CD14-positive monocyte (primary cell): ENCODE results near the gene KIAA1328. TPM values are rescaled to one million over a fixed set of nuclear protein-coding genes. Genes with fewer than 3 reads are reported as not detected.

Experiments used
- DNase-seq, 3 donors: peaks; one replicate each; pipeline ENCODE4 v3.0.0-alpha.2; 2011 to 2022
- H2AFZ ChIP-seq: 2 replicates; pipeline ENCODE4 v1.6.0; 2012; ENCODE audit warnings: mild to moderate bottlenecking, low read depth, low read length, inconsistent platforms; ENCODE audit not compliant: insufficient read depth, poor library complexity, severe bottlenecking
- H3K27ac ChIP-seq, 2 donors: 1 replicate in 1 of 2; 2 replicates in 1 of 2; pipeline ENCODE4 v1.5.1; 2012 to 2013; ENCODE audit warnings: low read length in 2 of 2, control low read depth in 1 of 2, inconsistent platforms in 1 of 2, low read depth in 1 of 2, mild to moderate bottlenecking in 1 of 2
- H3K27me3 ChIP-seq, 2 donors: one replicate each; pipeline versions ENCODE4 v1.6.0 to v1.6.1; 2011 to 2013; ENCODE audit warnings: low read length in 2 of 2; ENCODE audit not compliant: control insufficient read depth in 2 of 2, insufficient read depth in 2 of 2
- H3K36me3 ChIP-seq, 2 donors: replicated peaks in 1 of 2; 1 replicate in 1 of 2; 2 replicates in 1 of 2; pipeline versions ENCODE4 v1.5.1 to v1.6.1; 2012 to 2013; ENCODE audit warnings: low read length in 2 of 2, control low read depth in 1 of 2, inconsistent platforms in 1 of 2, mild to moderate bottlenecking in 1 of 2; ENCODE audit not compliant: insufficient read depth in 2 of 2, control insufficient read depth in 1 of 2
- H3K4me1 ChIP-seq, 2 donors: 1 replicate in 1 of 2; 2 replicates in 1 of 2; pipeline versions ENCODE4 v1.5.1 to v1.6.1; 2012 to 2013; ENCODE audit warnings: low read length in 2 of 2, control low read depth in 1 of 2, inconsistent platforms in 1 of 2, mild to moderate bottlenecking in 1 of 2, moderate library complexity in 1 of 2; ENCODE audit not compliant: insufficient read depth in 2 of 2, control insufficient read depth in 1 of 2
- H3K4me2 ChIP-seq: replicated peaks from 2 replicates; pipeline ENCODE3; 2012; ENCODE audit warnings: low read length, moderate library complexity, mild to moderate bottlenecking; ENCODE audit not compliant: poor library complexity, severe bottlenecking; ENCODE audit errors: extremely low read depth
- H3K4me3 ChIP-seq, 3 experiments: fragments of 200-600 bp in 1 of 3; sonication (generic) in 1 of 3; replicated peaks in 1 of 3; 1 replicate in 2 of 3; 2 replicates in 1 of 3; pipeline ENCODE4 v1.5.1; 2011 to 2013; ENCODE audit warnings: low read length in 3 of 3, mild to moderate bottlenecking in 3 of 3, control low read depth in 2 of 3, low read depth in 2 of 3, inconsistent platforms in 1 of 3, moderate library complexity in 1 of 3
- H3K79me2 ChIP-seq: 2 replicates; pipeline ENCODE4 v1.6.0; 2012; ENCODE audit warnings: mild to moderate bottlenecking, control low read depth, inconsistent platforms, low read length, moderate library complexity; ENCODE audit not compliant: insufficient read depth
- H3K9ac ChIP-seq: 2 replicates; pipeline ENCODE4 v1.6.0; 2017; ENCODE audit warnings: low read length, mild to moderate bottlenecking; ENCODE audit not compliant: insufficient read depth, poor library complexity, severe bottlenecking
- H3K9me3 ChIP-seq, 2 donors: replicated peaks in 1 of 2; 1 replicate in 1 of 2; 2 replicates in 1 of 2; pipeline versions ENCODE4 v1.5.1 to v1.6.1; 2012 to 2013; ENCODE audit warnings: low read length in 2 of 2, control low read depth in 1 of 2; ENCODE audit not compliant: control insufficient read depth in 1 of 2, insufficient read depth in 1 of 2
- H4K20me1 ChIP-seq: 2 replicates; pipeline ENCODE4 v1.6.0; 2012; ENCODE audit warnings: mild to moderate bottlenecking, low read length, control low read depth, moderate library complexity; ENCODE audit not compliant: insufficient read depth
- H3K27ac Mint-ChIP-seq, 7 donors: one replicate each; pipeline ENCODE4 v1.8.0; 2020; ENCODE audit warnings: mild to moderate bottlenecking in 7 of 7, mixed read lengths in 7 of 7, moderate library complexity in 6 of 7, inconsistent platforms in 2 of 7
- H3K27me3 Mint-ChIP-seq, 3 donors: one replicate each; pipeline ENCODE4 v1.8.0; 2021 to 2022; ENCODE audit warnings: low read depth in 3 of 3, mild to moderate bottlenecking in 3 of 3, mixed read lengths in 3 of 3, moderate library complexity in 3 of 3, inconsistent platforms in 1 of 3
- H3K36me3 Mint-ChIP-seq, 2 donors: one replicate each; pipeline ENCODE4 v1.8.0; 2020; ENCODE audit warnings: mixed read lengths in 2 of 2, inconsistent platforms in 1 of 2, mild to moderate bottlenecking in 1 of 2
- H3K4me1 Mint-ChIP-seq: one replicate; pipeline ENCODE4 v1.8.0; 2020; ENCODE audit warnings: mild to moderate bottlenecking, mixed read lengths
- H3K4me3 Mint-ChIP-seq, 2 donors: one replicate each; pipeline ENCODE4 v1.8.0; 2020; ENCODE audit warnings: mild to moderate bottlenecking in 2 of 2, mixed read lengths in 2 of 2, moderate library complexity in 1 of 2
- H3K9me3 Mint-ChIP-seq, 7 donors: one replicate each; pipeline ENCODE4 v1.8.0; 2020 to 2022; ENCODE audit warnings: mixed read lengths in 7 of 7, mild to moderate bottlenecking in 6 of 7, moderate library complexity in 6 of 7, inconsistent platforms in 2 of 7
- CTCF ChIP-seq: fragments of 200-600 bp; IDR thresholded peaks from one replicate; pipeline ENCODE4 v1.8.0; 2022; ENCODE audit warnings: antibody characterized with exemption, mild to moderate bottlenecking
- WGBS: methylation state at CpG from one replicate; pipeline ENCODE4 v1.1.5; 2013; ENCODE audit warnings: missing lambda C conversion rate; ENCODE audit not compliant: insufficient coverage; 5-methylcytosine and 5-hydroxymethylcytosine counted together
- intact Hi-C, 2 donors: fragments of 100-400 bp; cut with micrococcal nuclease; formaldehyde crosslinking; loops; one replicate each; pipeline versions ENCODE4 v1.15.0 to v1.15.1; 2023
- polyA plus RNA-seq, 3 donors: library from polyadenylated mRNA; depleted of rRNA in 1 of 3; unstranded in 2 of 3; stranded (reverse) in 1 of 3; fragments of 300-500 nt in 2 of 3; fragments of >200 nt in 1 of 3; fragmentation: Illumina TruSeq in 2 of 3; gene quantifications; 1 replicate in 2 of 3; 2 replicates in 1 of 3; pipeline ENCODE4 v1.2.3, GENCODE V29; 2012 to 2021

KIAA1328 gene
- polyA plus RNA-seq, 3 donors: 3.7 to 3.9 (median 3.8) TPM

- no peak for TF ChIP-seq CTCF
- peaks cover 63 to 97% of the 10 kb centered on the region in 2 donors for H3K36me3 ChIP-seq
- Mint-ChIP-seq H3K27ac (peak overlapping the region in 1 of 7 donors; percentile 12), H3K4me1 (no peaks in the 10 kb centered on the region), H3K36me3 (peaks cover 76 to 91% of the 10 kb centered on the region in 2 donors), H3K27me3 (no peaks in the 10 kb centered on the region), H3K9me3 (peaks cover 0 to under 1% (median 0%) of the 10 kb centered on the region in 7 donors), H3K4me3 (no peak overlapping the region)
- H3K79me2 ChIP-seq: no peaks in the 10 kb centered on the region
- H3K27ac ChIP-seq: no peak overlapping the region
- H3K9me3 ChIP-seq: no peaks in the 10 kb centered on the region
- H3K4me2 ChIP-seq: no peak overlapping the region
- WGBS: 80% methylated on average over 1 of the region's 3 CpGs
- DNase-seq: no peak
- no peaks in the 10 kb centered on the region for H4K20me1 ChIP-seq
- H3K4me3 ChIP-seq: no peak overlapping the region
- H2AFZ ChIP-seq: no peak overlapping the region
- H3K4me1 ChIP-seq: no peaks in the 10 kb centered on the region
- intact Hi-C loops: no loop called here
- no peak overlapping the region for H3K9ac ChIP-seq
- no peaks in the 10 kb centered on the region for H3K27me3 ChIP-seq
These were observed 30.0 kb upstream of the KIAA1328 start for GRCh38 chr18:36798738-36799473.

- intact Hi-C loops: no loop called here
- H3K4me1 ChIP-seq: no peaks in the 10 kb centered on the region
- no peaks in the 10 kb centered on the region for H3K27me3 ChIP-seq
- TF ChIP-seq CTCF: no peak
- Mint-ChIP-seq H3K4me1 (no peaks in the 10 kb centered on the region), H3K27me3 (peaks cover 0 to 2% (median 0%) of the 10 kb centered on the region in 3 donors), H3K36me3 (peaks cover 61 to 75% of the 10 kb centered on the region in 2 donors), H3K4me3 (no peak overlapping the region), H3K9me3 (peaks cover 0 to 4% (median 0%) of the 10 kb centered on the region in 7 donors), H3K27ac (no peak overlapping the region)
- no CpG with 5 or more reads among the region's 2 CpGs for WGBS
- H3K79me2 ChIP-seq: no peaks in the 10 kb centered on the region
- no peak overlapping the region for H3K9ac ChIP-seq
- no peak overlapping the region for H3K27ac ChIP-seq
- DNase-seq: no peak
- no peak overlapping the region for H2AFZ ChIP-seq
- H3K36me3 ChIP-seq: peaks cover 49 to 77% of the 10 kb centered on the region in 2 donors
- no peak overlapping the region for H3K4me2 ChIP-seq
- H4K20me1 ChIP-seq: no peaks in the 10 kb centered on the region
- no peaks in the 10 kb centered on the region for H3K9me3 ChIP-seq
- H3K4me3 ChIP-seq: no peak overlapping the region
These were observed 23.8 kb upstream of the KIAA1328 start for GRCh38 chr18:36805105-36805504.
